Neural progenitor cell (in vitro differentiated cells): Measurements from ENCODE around the gene FHAD1.

Experiments used
- CTCF ChIP-seq: fragments of 200-600 bp; sonication (generic); IDR thresholded peaks from 2 replicates; pipeline ENCODE4 v1.5.1; 2017; ENCODE audit warnings: antibody characterized with exemption, mild to moderate bottlenecking
- EZH2 ChIP-seq: fragments of 200-600 bp; sonication (generic); IDR thresholded peaks from 2 replicates; pipeline ENCODE4 v1.6.1; 2017; ENCODE audit warnings: antibody characterized with exemption, mild to moderate bottlenecking, moderate library complexity
- EZH2phosphoT487 ChIP-seq: fragments of 200-600 bp; sonication (generic); IDR thresholded peaks from 2 replicates; pipeline ENCODE4 v1.6.1; 2017; ENCODE audit warnings: antibody characterized with exemption

DNA sequence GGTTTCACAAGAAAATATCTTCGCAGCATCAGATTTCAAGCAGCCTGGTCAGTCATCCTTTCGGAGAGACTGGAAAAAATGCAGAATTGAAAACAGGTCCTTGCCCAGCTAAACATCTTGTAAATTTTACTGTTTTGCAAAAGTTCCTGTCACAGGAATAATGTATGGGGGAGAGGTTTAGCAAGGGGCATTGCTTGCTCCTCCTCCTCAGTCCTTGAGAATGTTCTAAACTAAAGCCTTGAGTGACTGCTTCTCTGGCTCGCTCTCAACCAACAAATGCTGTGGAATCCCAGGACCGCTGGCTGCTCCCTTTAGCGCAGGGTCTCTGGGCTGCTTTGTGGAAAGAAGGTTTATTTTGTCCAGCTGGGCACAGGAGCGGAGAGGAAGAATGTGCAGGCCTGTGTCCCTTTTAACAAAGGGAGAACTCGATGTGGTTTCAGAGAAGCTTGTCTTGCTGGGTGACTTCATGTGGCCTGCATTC is 33.6 kb upstream of the FHAD1 start:
- TF ChIP-seq CTCF, result no peak
- no peak for TF ChIP-seq EZH2phosphoT487
- no peak for TF ChIP-seq EZH2
